Measurements from ENCODE around the gene RPAP3.
A peak's percentile ranks its signal among the peaks of the same experiment; 100 is the strongest.

The RPAP3 gene

GRCh38 chr12:47715393-47715876, 9.6 kb upstream of the RPAP3 start:
- no peak overlapping the region for H2AFZ ChIP-seq (ENCODE audit: low read depth)
- H3K4me3 ChIP-seq (IDR thresholded peaks at IDR 0.05; ENCODE audit: insufficient read depth, low read depth, low read length) = no peak overlapping the region
- H3K27ac ChIP-seq = no peak overlapping the region
- H4K20me1 ChIP-seq (ENCODE audit: insufficient read depth) = no peaks in the 10 kb centered on the region
- no peaks in the 10 kb centered on the region for H3K36me3 ChIP-seq (ENCODE audit: insufficient read depth)
- peaks cover 27% of the 10 kb centered on the region for H3K4me1 ChIP-seq (ENCODE audit: low read depth, poor library complexity, severe bottlenecking)
- H3K4me2 ChIP-seq = no peak overlapping the region
- no peak overlapping the region for H3K9ac ChIP-seq
- TF ChIP-seq, protein P1, sequence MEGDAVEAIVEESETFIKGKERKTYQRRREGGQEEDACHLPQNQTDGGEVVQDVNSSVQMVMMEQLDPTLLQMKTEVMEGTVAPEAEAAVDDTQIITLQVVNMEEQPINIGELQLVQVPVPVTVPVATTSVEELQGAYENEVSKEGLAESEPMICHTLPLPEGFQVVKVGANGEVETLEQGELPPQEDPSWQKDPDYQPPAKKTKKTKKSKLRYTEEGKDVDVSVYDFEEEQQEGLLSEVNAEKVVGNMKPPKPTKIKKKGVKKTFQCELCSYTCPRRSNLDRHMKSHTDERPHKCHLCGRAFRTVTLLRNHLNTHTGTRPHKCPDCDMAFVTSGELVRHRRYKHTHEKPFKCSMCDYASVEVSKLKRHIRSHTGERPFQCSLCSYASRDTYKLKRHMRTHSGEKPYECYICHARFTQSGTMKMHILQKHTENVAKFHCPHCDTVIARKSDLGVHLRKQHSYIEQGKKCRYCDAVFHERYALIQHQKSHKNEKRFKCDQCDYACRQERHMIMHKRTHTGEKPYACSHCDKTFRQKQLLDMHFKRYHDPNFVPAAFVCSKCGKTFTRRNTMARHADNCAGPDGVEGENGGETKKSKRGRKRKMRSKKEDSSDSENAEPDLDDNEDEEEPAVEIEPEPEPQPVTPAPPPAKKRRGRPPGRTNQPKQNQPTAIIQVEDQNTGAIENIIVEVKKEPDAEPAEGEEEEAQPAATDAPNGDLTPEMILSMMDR (conservative IDR thresholded peaks at IDR 0.05; ENCODE audit: low read depth, low read length) = peak; percentile 94
- no peaks in the 10 kb centered on the region for H3K27me3 ChIP-seq (ENCODE audit: insufficient read depth, low read depth)
- H3K79me2 ChIP-seq (ENCODE audit: insufficient read depth, low read depth) = no peaks in the 10 kb centered on the region

- no peaks in the 10 kb centered on the region for H3K36me3 ChIP-seq (ENCODE audit: insufficient read depth)
- TF ChIP-seq, protein P1 (conservative IDR thresholded peaks at IDR 0.05; ENCODE audit: low read depth, low read length) = no peak
- peaks cover 27% of the 10 kb centered on the region for H3K4me1 ChIP-seq (ENCODE audit: low read depth, poor library complexity, severe bottlenecking)
- H3K79me2 ChIP-seq (ENCODE audit: insufficient read depth, low read depth) = no peaks in the 10 kb centered on the region
- no peak overlapping the region for H2AFZ ChIP-seq (ENCODE audit: low read depth)
- H3K27ac ChIP-seq = no peak overlapping the region
- no peaks in the 10 kb centered on the region for H3K27me3 ChIP-seq (ENCODE audit: insufficient read depth, low read depth)
- H3K4me3 ChIP-seq (IDR thresholded peaks at IDR 0.05; ENCODE audit: insufficient read depth, low read depth, low read length) = no peak overlapping the region
- H3K9ac ChIP-seq = no peak overlapping the region
- H4K20me1 ChIP-seq (ENCODE audit: insufficient read depth) = no peaks in the 10 kb centered on the region
- H3K4me2 ChIP-seq = no peak overlapping the region
Observed at GRCh38 chr12:47714826-47715386, 9.1 kb upstream of the RPAP3 start.

GRCh38 chr12:47712171-47712570, 6.3 kb upstream of the RPAP3 start:
- H3K4me2 ChIP-seq = no peak overlapping the region
- peaks cover 32% of the 10 kb centered on the region for H3K4me1 ChIP-seq (ENCODE audit: low read depth, poor library complexity, severe bottlenecking)
- TF ChIP-seq, protein P1 (conservative IDR thresholded peaks at IDR 0.05; ENCODE audit: low read depth, low read length) = no peak
- H3K27ac ChIP-seq = no peak overlapping the region
- no peaks in the 10 kb centered on the region for H3K27me3 ChIP-seq (ENCODE audit: insufficient read depth, low read depth)
- H3K36me3 ChIP-seq (ENCODE audit: insufficient read depth) = no peaks in the 10 kb centered on the region
- H2AFZ ChIP-seq (ENCODE audit: low read depth) = no peak overlapping the region
- no peak overlapping the region for H3K9ac ChIP-seq
- no peaks in the 10 kb centered on the region for H4K20me1 ChIP-seq (ENCODE audit: insufficient read depth)
- H3K79me2 ChIP-seq (ENCODE audit: insufficient read depth, low read depth) = no peaks in the 10 kb centered on the region
- H3K4me3 ChIP-seq (IDR thresholded peaks at IDR 0.05; ENCODE audit: insufficient read depth, low read depth, low read length) = no peak overlapping the region

GRCh38 chr12:47711448-47711847, 5.6 kb upstream of the RPAP3 start:
- no peak overlapping the region for H3K27ac ChIP-seq
- H2AFZ ChIP-seq (ENCODE audit: low read depth) = no peak overlapping the region
- H3K4me3 ChIP-seq (IDR thresholded peaks at IDR 0.05; ENCODE audit: insufficient read depth, low read depth, low read length) = no peak overlapping the region
- H3K4me2 ChIP-seq = no peak overlapping the region
- TF ChIP-seq, protein P1 (conservative IDR thresholded peaks at IDR 0.05; ENCODE audit: low read depth, low read length) = no peak
- H3K36me3 ChIP-seq (ENCODE audit: insufficient read depth) = no peaks in the 10 kb centered on the region
- H4K20me1 ChIP-seq (ENCODE audit: insufficient read depth) = no peaks in the 10 kb centered on the region
- no peak overlapping the region for H3K9ac ChIP-seq
- no peaks in the 10 kb centered on the region for H3K27me3 ChIP-seq (ENCODE audit: insufficient read depth, low read depth)
- peaks cover 34% of the 10 kb centered on the region for H3K4me1 ChIP-seq (ENCODE audit: low read depth, poor library complexity, severe bottlenecking)
- no peaks in the 10 kb centered on the region for H3K79me2 ChIP-seq (ENCODE audit: insufficient read depth, low read depth)
